ENCODE results near the gene SLC15A5.

DNA sequence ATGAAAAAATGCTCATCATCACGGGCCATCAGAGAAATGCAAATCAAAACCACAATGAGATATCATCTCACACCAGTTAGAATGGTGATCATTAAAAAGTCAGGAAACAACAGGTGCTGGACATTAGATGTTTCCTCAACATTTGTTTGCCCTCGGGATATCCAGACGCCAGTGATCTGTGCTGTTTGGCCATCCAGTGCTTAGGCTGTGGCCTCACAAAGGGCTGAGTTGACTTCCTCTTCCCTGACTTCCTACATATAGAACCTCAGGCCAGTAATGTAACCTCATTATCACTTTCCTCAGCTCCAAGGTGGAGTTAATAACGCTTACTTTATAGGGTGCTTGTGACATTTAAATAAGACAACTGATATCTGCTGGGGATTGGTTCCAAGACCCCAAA, 51.8 kb downstream of the SLC15A5 start:
- TF ChIP-seq, protein P1, sequence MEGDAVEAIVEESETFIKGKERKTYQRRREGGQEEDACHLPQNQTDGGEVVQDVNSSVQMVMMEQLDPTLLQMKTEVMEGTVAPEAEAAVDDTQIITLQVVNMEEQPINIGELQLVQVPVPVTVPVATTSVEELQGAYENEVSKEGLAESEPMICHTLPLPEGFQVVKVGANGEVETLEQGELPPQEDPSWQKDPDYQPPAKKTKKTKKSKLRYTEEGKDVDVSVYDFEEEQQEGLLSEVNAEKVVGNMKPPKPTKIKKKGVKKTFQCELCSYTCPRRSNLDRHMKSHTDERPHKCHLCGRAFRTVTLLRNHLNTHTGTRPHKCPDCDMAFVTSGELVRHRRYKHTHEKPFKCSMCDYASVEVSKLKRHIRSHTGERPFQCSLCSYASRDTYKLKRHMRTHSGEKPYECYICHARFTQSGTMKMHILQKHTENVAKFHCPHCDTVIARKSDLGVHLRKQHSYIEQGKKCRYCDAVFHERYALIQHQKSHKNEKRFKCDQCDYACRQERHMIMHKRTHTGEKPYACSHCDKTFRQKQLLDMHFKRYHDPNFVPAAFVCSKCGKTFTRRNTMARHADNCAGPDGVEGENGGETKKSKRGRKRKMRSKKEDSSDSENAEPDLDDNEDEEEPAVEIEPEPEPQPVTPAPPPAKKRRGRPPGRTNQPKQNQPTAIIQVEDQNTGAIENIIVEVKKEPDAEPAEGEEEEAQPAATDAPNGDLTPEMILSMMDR (IDR thresholded peaks at IDR 0.05) = no peak
- TF ChIP-seq POLR2A (IDR thresholded peaks at IDR 0.05) = no peak
- no peak for TF ChIP-seq POLR2AphosphoS5 (IDR thresholded peaks at IDR 0.05)

Data from breast epithelium (tissue), 3 donors.